ENCODE data around the gene RAB14. TPM values are rescaled to one million over a fixed set of nuclear protein-coding genes. Genes with fewer than 3 reads are reported as not detected.

The RAB14 gene
- total RNA-seq, 2 experiments from 2014 or later: 54.3 to 55.5 TPM

GRCh38 chr9:121227862-121228261 lies 26.2 kb upstream of the RAB14 start:
- Mint-ChIP-seq H3K27ac (no peak overlapping the region), H3K9me3 (no peaks in the 10 kb centered on the region), H3K27me3 (no peaks in the 10 kb centered on the region), H3K4me3 (no peak overlapping the region), H3K4me1 (ENCODE audit: low read depth) (no peaks in the 10 kb centered on the region), H3K36me3 (ENCODE audit: low read depth) (no peaks in the 10 kb centered on the region)
- CTCF ChIA-PET: interaction anchor here (1.2 to 2.7 kb wide), 2 partner anchors 12 to 92 kb away, joined by 3 to 7 read pairs; no protein-coding TSS in a partner anchor
- POLR2A ChIA-PET: interaction anchor here (0.6 kb wide), 1 partner anchor 43 kb away, joined by 3 read pairs; no protein-coding TSS in a partner anchor
- no peak for DNase-seq
- intact Hi-C loops (cut with micrococcal nuclease): no loop called here
- no peak for TF ChIP-seq CTCF (IDR thresholded peaks at IDR 0.05)
- no peak for ATAC-seq

- no peaks in the 10 kb centered on the region for H3K36me3 Mint-ChIP-seq (ENCODE audit: low read depth)
- no peak for DNase-seq
- intact Hi-C loops (cut with micrococcal nuclease): no loop called here
- H3K9me3 Mint-ChIP-seq: no peaks in the 10 kb centered on the region
- H3K4me3 Mint-ChIP-seq: no peak overlapping the region
- H3K4me1 Mint-ChIP-seq (ENCODE audit: low read depth): no peaks in the 10 kb centered on the region
- H3K27me3 Mint-ChIP-seq: no peaks in the 10 kb centered on the region
- H3K27ac Mint-ChIP-seq: no peak overlapping the region
- TF ChIP-seq CTCF (IDR thresholded peaks at IDR 0.05): no peak
- no peak for ATAC-seq
- ChIA-PET CTCF (interaction anchor here (1.2 to 3.0 kb wide), 3 partner anchors 13 to 94 kb away, joined by 3 to 18 read pairs (median 7); no protein-coding TSS in a partner anchor), POLR2A (no interaction called here)
These were observed 24.5 kb upstream of the RAB14 start for GRCh38 chr9:121226175-121226574.

- ATAC-seq (no peak), DNase-seq (no peak)
- Mint-ChIP-seq H3K9me3 (no peaks in the 10 kb centered on the region), H3K36me3 (ENCODE audit: low read depth) (no peaks in the 10 kb centered on the region), H3K4me1 (ENCODE audit: low read depth) (peaks cover under 1% of the 10 kb centered on the region), H3K4me3 (no peak overlapping the region), H3K27ac (no peak overlapping the region), H3K27me3 (no peaks in the 10 kb centered on the region)
- ChIA-PET CTCF (interaction anchor here (1.2 to 3.0 kb wide), 3 partner anchors 8 to 95 kb away, joined by 3 to 18 read pairs (median 7); no protein-coding TSS in a partner anchor), POLR2A (no interaction called here)
- no peak for TF ChIP-seq CTCF (IDR thresholded peaks at IDR 0.05)
- intact Hi-C loops (cut with micrococcal nuclease): no loop called here
These were observed 23.6 kb upstream of the RAB14 start for GRCh38 chr9:121225240-121225639.

- no peaks in the 10 kb centered on the region for H3K27me3 Mint-ChIP-seq
- H3K4me3 Mint-ChIP-seq: no peak overlapping the region
- ATAC-seq: no peak
- H3K36me3 Mint-ChIP-seq (ENCODE audit: low read depth): no peaks in the 10 kb centered on the region
- TF ChIP-seq CTCF (IDR thresholded peaks at IDR 0.05): peak; percentile 80
- ChIA-PET POLR2A (no interaction called here), CTCF (interaction anchor here (0.7 to 2.0 kb wide), 8 partner anchors 9 to 97 kb away, joined by 3 to 10 read pairs (median 4); partner anchors contain the start of genes GSN and RAB14)
- H3K9me3 Mint-ChIP-seq: no peaks in the 10 kb centered on the region
- no peak overlapping the region for H3K27ac Mint-ChIP-seq
- no peak for DNase-seq
- intact Hi-C loops (cut with micrococcal nuclease): no loop called here
- H3K4me1 Mint-ChIP-seq (ENCODE audit: low read depth): peaks cover 4% of the 10 kb centered on the region
These were observed 21.0 kb upstream of the RAB14 start for GRCh38 chr9:121222524-121223171.

GRCh38 chr9:121221664-121222055 lies 20.0 kb upstream of the RAB14 start:
- TF ChIP-seq CTCF (IDR thresholded peaks at IDR 0.05): no peak
- no peak for DNase-seq
- intact Hi-C loops (cut with micrococcal nuclease): no loop called here

More at GRCh38 chr9:121221664-121222055, 20.0 kb upstream of the RAB14 start:
- Mint-ChIP-seq H3K4me3 (no peak overlapping the region), H3K27ac (no peak overlapping the region), H3K4me1 (ENCODE audit: low read depth) (peaks cover 4% of the 10 kb centered on the region), H3K36me3 (ENCODE audit: low read depth) (no peaks in the 10 kb centered on the region), H3K9me3 (no peaks in the 10 kb centered on the region), H3K27me3 (no peaks in the 10 kb centered on the region)
- CTCF ChIA-PET: interaction anchor here (0.7 to 1.2 kb wide), 6 partner anchors 8 to 98 kb away, joined by 3 to 4 read pairs (median 4); no protein-coding TSS in a partner anchor
- no peak for ATAC-seq
- POLR2A ChIA-PET: no interaction called here

Measured in activated CD8-positive, alpha-beta T cell treated with anti-CD3 and anti-CD28 coated beads for 36 hours (primary cell).